K562 (cell line): Measurements from ENCODE around the gene ZC3HAV1L. TPM values are rescaled to one million over a fixed set of nuclear protein-coding genes. Genes with fewer than 3 reads are reported as not detected.
A peak's percentile ranks its signal among the peaks of the same experiment; 100 is the strongest.

Experiments
- ADNP ChIP-seq: fragments of 200-800 bp; sonication (Bioruptor generic); IDR thresholded peaks from 2 replicates; pipeline ENCODE4 v1.6.1; 2016; ENCODE audit warnings: missing genetic modification characterization, missing compliant biosample characterization
- ARID2 ChIP-seq: fragments of 450-650 bp; IDR thresholded peaks from 2 replicates; pipeline ENCODE4 v1.6.1; 2017; ENCODE audit warnings: antibody characterized with exemption, mild to moderate bottlenecking
- ASH1L ChIP-seq: fragments of 450-650 bp; IDR thresholded peaks from 2 replicates; pipeline ENCODE4 v1.6.1; 2018; ENCODE audit warnings: borderline replicate concordance, mild to moderate bottlenecking, low read depth; ENCODE audit not compliant: partially characterized antibody
- BRF1 ChIP-seq: IDR thresholded peaks from 3 replicates; pipeline ENCODE4 v1.6.1; 2011; ENCODE audit warnings: borderline replicate concordance, mild to moderate bottlenecking; ENCODE audit not compliant: insufficient read length; ENCODE audit errors: extremely low read depth
- BRF2 ChIP-seq: IDR thresholded peaks from 3 replicates; pipeline ENCODE4 v1.6.1; 2011; ENCODE audit warnings: borderline replicate concordance, mild to moderate bottlenecking; ENCODE audit not compliant: insufficient read length, insufficient read depth
- DLX4 ChIP-seq: fragments of 250-450 bp; sonication (Bioruptor Pico); IDR thresholded peaks from 2 replicates; pipeline ENCODE4 v1.6.1; 2021; ENCODE audit warnings: mild to moderate bottlenecking
- EP400 ChIP-seq: fragments of 450-650 bp; IDR thresholded peaks from 2 replicates; pipeline ENCODE4 v1.6.1; 2017; ENCODE audit warnings: antibody characterized with exemption, mild to moderate bottlenecking, moderate library complexity
- ETS2 ChIP-seq: IDR thresholded peaks from 2 replicates; pipeline ENCODE4 v1.6.1; 2016; ENCODE audit warnings: borderline replicate concordance, missing genetic modification characterization, mild to moderate bottlenecking, moderate library complexity, missing compliant biosample characterization; ENCODE audit not compliant: poor library complexity, severe bottlenecking
- FOXK1 ChIP-seq: sonication (generic); formaldehyde crosslinking; IDR thresholded peaks from 2 replicates; pipeline ENCODE4 v1.8.0; 2022; ENCODE audit warnings: missing genetic modification reagents, mild to moderate bottlenecking, borderline replicate concordance
- GABPA ChIP-seq: fragments of 200-800 bp; sonication (Bioruptor generic); conservative IDR thresholded peaks from 2 replicates; pipeline ENCODE4 v1.6.1; 2016; ENCODE audit warnings: low read depth, missing genetic modification characterization, missing compliant biosample characterization
- HBP1 ChIP-seq: fragments of 450-650 bp; formaldehyde crosslinking; IDR thresholded peaks from 2 replicates; pipeline ENCODE4 v1.4.0; 2022; ENCODE audit warnings: missing genetic modification characterization
- HMBOX1 ChIP-seq: sonication (generic); IDR thresholded peaks from 2 replicates; pipeline ENCODE4 v1.6.1; 2016
- HMG20A ChIP-seq: fragments of 450-650 bp; formaldehyde crosslinking; conservative IDR thresholded peaks from 2 replicates; pipeline ENCODE4 v1.4.0; 2020; ENCODE audit warnings: mild to moderate bottlenecking, mixed read lengths
- JUNB ChIP-seq: fragments of 450-650 bp; formaldehyde crosslinking; conservative IDR thresholded peaks from 2 replicates; pipeline ENCODE4 v1.4.0; 2020; ENCODE audit warnings: mild to moderate bottlenecking
- LARP7 ChIP-seq: fragments of 450-650 bp; IDR thresholded peaks from 2 replicates; pipeline ENCODE4 v1.6.1; 2016
- PTBP1 ChIP-seq: fragments of 200-400 bp; formaldehyde crosslinking; IDR thresholded peaks from 2 replicates; pipeline ENCODE4 v1.6.1; 2017; ENCODE audit warnings: low read depth, low read length
- TAL1 ChIP-seq: fragments of 450-650 bp; IDR thresholded peaks from 2 replicates; pipeline ENCODE4 v1.6.1; 2016; ENCODE audit warnings: mild to moderate bottlenecking
- ZKSCAN3 ChIP-seq: fragments of 250-450 bp; sonication (Bioruptor Pico); IDR thresholded peaks from 2 replicates; pipeline ENCODE4 v1.4.0; 2020
- polyA plus RNA-seq, 8 experiments: library from polyadenylated mRNA; depleted of rRNA in 4 of 8; stranded (reverse) in 5 of 8; unstranded in 3 of 8; fragments of >200 nt; fragmentation: Nextera tagmentation in 2 of 8; fragmentation: Illumina TruSeq in 1 of 8; extraction: Ambion mirVana in 2 of 8; extraction: Trizol in 1 of 8; gene quantifications; 2 replicates each; pipeline versions ENCODE4 v1.2.1 to v1.2.3, GENCODE V29; 2011 to 2014; ENCODE audit warnings: inconsistent platforms in 1 of 8, missing spikeins in 1 of 8
- total RNA-seq, 7 experiments: library from RNA; depleted of rRNA in 6 of 7; stranded (reverse); fragments of >200 nt in 6 of 7; fragmentation: Illumina TruSeq in 2 of 7; extraction: Trizol in 2 of 7; gene quantifications; 2 replicates each; pipeline versions ENCODE4 v1.2.1 to v1.2.3, GENCODE V29; 2011 to 2021; ENCODE audit warnings: low replicate concordance in 1 of 7

Gene ZC3HAV1L
- total and polyA plus RNA-seq, 9 of the 15 experiments (the other 6 are each of a cell fraction or from before 2014, with no cell fraction given), result not detected

- TF ChIP-seq DLX4 (CRISPR knock-in tag), result no peak
- no peak for TF ChIP-seq ZKSCAN3
- TF ChIP-seq ETS2 (tag), result no peak
- peak; percentile 73 for TF ChIP-seq GABPA
- no peak for TF ChIP-seq BRF2
- TF ChIP-seq LARP7, result no peak
- no peak for TF ChIP-seq ARID2
- TF ChIP-seq FOXK1 (CRISPR knock-in tag), result no peak
- TF ChIP-seq PTBP1, result no peak
- peak; percentile 90 for TF ChIP-seq TAL1
- peak; percentile 55 for TF ChIP-seq ASH1L
- TF ChIP-seq EP400, result peak; percentile 81
- TF ChIP-seq ADNP (tag), result peak; percentile 68; the same call in 1 of the 2 replicates
- TF ChIP-seq HMG20A (CRISPR knock-in tag), result no peak
- no peak for TF ChIP-seq BRF1
- no peak for TF ChIP-seq HBP1
- TF ChIP-seq JUNB (CRISPR knock-in tag), result no peak
- peak; percentile 54; the same call in 1 of the 2 replicates for TF ChIP-seq HMBOX1
Observed at GRCh38 chr7:139043823-139044812, 8.3 kb upstream of the ZC3HAV1L start (continued).
